Activated CD8-positive, alpha-beta T cell treated with anti-CD3 and anti-CD28 coated beads for 36 hours (primary cell): ENCODE results near the gene CYTH2. TPM values are rescaled to one million over a fixed set of nuclear protein-coding genes. Genes with fewer than 3 reads are reported as not detected.
A peak's percentile ranks its signal among the peaks of the same experiment; 100 is the strongest.

ENCODE experiments used
- ATAC-seq: fragments of 200-7000 bp; cut with Tn5 transposase; one replicate; pipeline ENCODE4 v1.10.0; 2021; ENCODE audit warnings: mild to moderate bottlenecking, moderate library complexity
- CTCF ChIA-PET: fragments of 350-600 bp; sonication (Branson Sonifier 250); formaldehyde crosslinking; loops from one replicate; lab custom pipeline; 2021; ENCODE audit warnings: antibody characterized with exemption; lab: Charles Lee
- POLR2A ChIA-PET: fragments of 350-600 bp; sonication (Branson Sonifier 250); formaldehyde crosslinking; loops from one replicate; lab custom pipeline; 2021; ENCODE audit warnings: antibody characterized with exemption; lab: Charles Lee
- DNase-seq: peaks from one replicate; pipeline ENCODE4 v3.0.0-alpha.2; 2020
- H3K27ac Mint-ChIP-seq: one replicate; pipeline ENCODE4 v1.8.0; 2021; ENCODE audit warnings: mild to moderate bottlenecking, mixed read lengths
- H3K27me3 Mint-ChIP-seq: one replicate; pipeline ENCODE4 v1.8.0; 2021; ENCODE audit warnings: mixed read lengths
- H3K36me3 Mint-ChIP-seq: one replicate; pipeline ENCODE4 v1.8.0; 2021; ENCODE audit warnings: low read depth, mixed read lengths
- H3K4me1 Mint-ChIP-seq: one replicate; pipeline ENCODE4 v1.8.0; 2021; ENCODE audit warnings: low read depth, mixed read lengths
- H3K4me3 Mint-ChIP-seq: one replicate; pipeline ENCODE4 v1.8.0; 2021; ENCODE audit warnings: mild to moderate bottlenecking, moderate library complexity, mixed read lengths
- H3K9me3 Mint-ChIP-seq: one replicate; pipeline ENCODE4 v1.8.0; 2021; ENCODE audit warnings: mixed read lengths
- CTCF ChIP-seq: fragments of 200-600 bp; IDR thresholded peaks from one replicate; pipeline ENCODE4 v1.8.0; 2022; ENCODE audit warnings: antibody characterized with exemption, mild to moderate bottlenecking
- intact Hi-C: fragments of 100-400 bp; cut with micrococcal nuclease; formaldehyde crosslinking; loops from one replicate; pipeline ENCODE4 v1.10.0; 2022
- total RNA-seq, 2 experiments: library from RNA; stranded (reverse); gene quantifications; one replicate each; pipeline ENCODE4 v1.2.3, GENCODE V29; 2021

Gene CYTH2
- total RNA-seq, 2 experiments from 2014 or later: 23.8 to 24.5 TPM

GRCh38 chr19:48473161-48473966 lies 4.2 kb downstream of the CYTH2 start:
- DNase-seq (no peak), ATAC-seq (no peak)
- H3K36me3 Mint-ChIP-seq: peaks cover 6% of the 10 kb centered on the region
- intact Hi-C loops: no loop called here
- peaks cover 12% of the 10 kb centered on the region for H3K4me1 Mint-ChIP-seq
- TF ChIP-seq CTCF: no peak
- POLR2A ChIA-PET: no interaction called here
- CTCF ChIA-PET: interaction anchor here (1.3 kb wide), 1 partner anchor 17 kb away, joined by 6 read pairs; no protein-coding TSS in a partner anchor
- H3K4me3 Mint-ChIP-seq: no peak overlapping the region
- no peak overlapping the region for H3K27ac Mint-ChIP-seq
- H3K9me3 Mint-ChIP-seq: no peaks in the 10 kb centered on the region
- H3K27me3 Mint-ChIP-seq: no peaks in the 10 kb centered on the region

- no peak for ATAC-seq
- intact Hi-C loops: no loop called here
- Mint-ChIP-seq H3K36me3 (peaks cover 6% of the 10 kb centered on the region), H3K4me3 (no peak overlapping the region), H3K9me3 (no peaks in the 10 kb centered on the region), H3K27me3 (no peaks in the 10 kb centered on the region), H3K4me1 (peaks cover 10% of the 10 kb centered on the region), H3K27ac (peak overlapping the region; percentile 78)
- no peak for TF ChIP-seq CTCF
- CTCF ChIA-PET: interaction anchor here (1.2 kb wide), 1 partner anchor 16 kb away, joined by 6 read pairs; no protein-coding TSS in a partner anchor
- no peak for DNase-seq
- POLR2A ChIA-PET: interaction anchor here (2.2 kb wide), 1 partner anchor 25 kb away, joined by 9 read pairs; no protein-coding TSS in a partner anchor
Observed at GRCh38 chr19:48474084-48474592, 5.0 kb downstream of the CYTH2 start.

GRCh38 chr19:48475369-48476068 lies 6.3 kb downstream of the CYTH2 start:
- H3K27ac Mint-ChIP-seq: peak overlapping the region; percentile 63
- peaks cover 8% of the 10 kb centered on the region for H3K36me3 Mint-ChIP-seq
- H3K4me1 Mint-ChIP-seq: peaks cover 15% of the 10 kb centered on the region
- intact Hi-C loops: no loop called here
- ChIA-PET POLR2A (interaction anchor here (2.2 kb wide), 1 partner anchor 27 kb away, joined by 9 read pairs; no protein-coding TSS in a partner anchor), CTCF (interaction anchor here (0.7 to 1.2 kb wide), 2 partner anchors 14 to 15 kb away, joined by 5 to 6 read pairs; no protein-coding TSS in a partner anchor)
- H3K27me3 Mint-ChIP-seq: no peaks in the 10 kb centered on the region
- no peaks in the 10 kb centered on the region for H3K9me3 Mint-ChIP-seq
- no peak overlapping the region for H3K4me3 Mint-ChIP-seq
- no peak for DNase-seq
- ATAC-seq: no peak
- no peak for TF ChIP-seq CTCF

- Mint-ChIP-seq H3K36me3 (peaks cover 4% of the 10 kb centered on the region), H3K27me3 (no peaks in the 10 kb centered on the region), H3K4me1 (peaks cover 18% of the 10 kb centered on the region), H3K27ac (peak overlapping the region; percentile 63), H3K4me3 (no peak overlapping the region), H3K9me3 (no peaks in the 10 kb centered on the region)
- intact Hi-C loops: no loop called here
- ChIA-PET CTCF (interaction anchor here (0.7 to 1.5 kb wide), 2 partner anchors 13 to 14 kb away, joined by 3 to 5 read pairs; no protein-coding TSS in a partner anchor), POLR2A (interaction anchor here (2.2 kb wide), 1 partner anchor 27 kb away, joined by 9 read pairs; no protein-coding TSS in a partner anchor)
- ATAC-seq (no peak), DNase-seq (no peak)
- TF ChIP-seq CTCF: no peak
Observed at GRCh38 chr19:48476176-48476575, 7.0 kb downstream of the CYTH2 start.
